ENCODE measurements around the gene HSP90AA1. TPM values are rescaled to one million over a fixed set of nuclear protein-coding genes. Genes with fewer than 3 reads are reported as not detected.
"Not testable (repeated sequence)": the region's sequence is repeated elsewhere in the genome, so short reads cannot be mapped to it uniquely, and the experiment has no call there.

HSP90AA1 gene
- total RNA-seq, 2 donors from 2014 or later = 214 to 399 TPM

GRCh38 chr14:102077382-102077709 lies 9.5 kb downstream of the HSP90AA1 start:
- Histone ChIP-seq H3K27me3 (replicated peaks; ENCODE audit: insufficient read depth) (no peaks in the 10 kb centered on the region), H3K27ac (no peak overlapping the region), H3K4me1 (ENCODE audit: control insufficient read depth in 1 of 2, low read depth in 2 of 2) (peaks cover 0 to 7% of the 10 kb centered on the region in 2 donors), H3K9me3 (no peaks in the 10 kb centered on the region), H3K36me3 (peaks cover 31% of the 10 kb centered on the region), H3K4me3 (no peak overlapping the region)
- ATAC-seq (ENCODE audit: insufficient number of reproducible peaks, low FRiP score, low read depth) = no peak
- TF ChIP-seq, protein P1, sequence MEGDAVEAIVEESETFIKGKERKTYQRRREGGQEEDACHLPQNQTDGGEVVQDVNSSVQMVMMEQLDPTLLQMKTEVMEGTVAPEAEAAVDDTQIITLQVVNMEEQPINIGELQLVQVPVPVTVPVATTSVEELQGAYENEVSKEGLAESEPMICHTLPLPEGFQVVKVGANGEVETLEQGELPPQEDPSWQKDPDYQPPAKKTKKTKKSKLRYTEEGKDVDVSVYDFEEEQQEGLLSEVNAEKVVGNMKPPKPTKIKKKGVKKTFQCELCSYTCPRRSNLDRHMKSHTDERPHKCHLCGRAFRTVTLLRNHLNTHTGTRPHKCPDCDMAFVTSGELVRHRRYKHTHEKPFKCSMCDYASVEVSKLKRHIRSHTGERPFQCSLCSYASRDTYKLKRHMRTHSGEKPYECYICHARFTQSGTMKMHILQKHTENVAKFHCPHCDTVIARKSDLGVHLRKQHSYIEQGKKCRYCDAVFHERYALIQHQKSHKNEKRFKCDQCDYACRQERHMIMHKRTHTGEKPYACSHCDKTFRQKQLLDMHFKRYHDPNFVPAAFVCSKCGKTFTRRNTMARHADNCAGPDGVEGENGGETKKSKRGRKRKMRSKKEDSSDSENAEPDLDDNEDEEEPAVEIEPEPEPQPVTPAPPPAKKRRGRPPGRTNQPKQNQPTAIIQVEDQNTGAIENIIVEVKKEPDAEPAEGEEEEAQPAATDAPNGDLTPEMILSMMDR (IDR thresholded peaks at IDR 0.05) = no peak
- DNase-seq (ENCODE audit: low spot score) = no peak

DNA sequence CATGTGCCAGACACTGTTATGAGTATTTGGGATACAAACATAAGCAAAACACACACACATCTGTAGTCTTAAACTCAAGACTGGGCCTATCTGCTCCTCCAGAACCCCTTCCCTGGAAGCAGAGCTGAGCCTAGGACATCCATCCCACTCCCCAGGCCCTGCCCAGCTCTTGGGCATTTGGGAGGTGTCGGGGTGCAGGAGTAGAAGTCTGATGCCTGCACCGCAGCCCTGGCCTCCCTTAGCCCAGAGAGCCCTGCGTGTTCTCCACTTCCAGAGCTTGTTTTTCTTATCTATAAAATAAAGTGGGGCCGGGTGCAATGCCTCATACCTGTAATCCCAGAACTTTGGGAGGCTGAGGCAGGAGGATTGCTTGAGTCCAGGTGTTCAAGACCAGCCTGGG lies 11.7 kb downstream of the HSP90AA1 start:
- Histone ChIP-seq H3K9me3 (no peaks in the 10 kb centered on the region), H3K4me1 (ENCODE audit: control insufficient read depth in 1 of 2, low read depth in 2 of 2) (peaks cover 0 to 9% of the 10 kb centered on the region in 2 donors), H3K36me3 (peaks cover 10% of the 10 kb centered on the region), H3K27me3 (replicated peaks; ENCODE audit: insufficient read depth) (no peaks in the 10 kb centered on the region), H3K4me3 (no peak overlapping the region), H3K27ac (no peak overlapping the region)
- TF ChIP-seq, protein P1 (IDR thresholded peaks at IDR 0.05) = no peak
- no peak for ATAC-seq (ENCODE audit: insufficient number of reproducible peaks, low FRiP score, low read depth)
- DNase-seq (ENCODE audit: low spot score) = no peak

DNA sequence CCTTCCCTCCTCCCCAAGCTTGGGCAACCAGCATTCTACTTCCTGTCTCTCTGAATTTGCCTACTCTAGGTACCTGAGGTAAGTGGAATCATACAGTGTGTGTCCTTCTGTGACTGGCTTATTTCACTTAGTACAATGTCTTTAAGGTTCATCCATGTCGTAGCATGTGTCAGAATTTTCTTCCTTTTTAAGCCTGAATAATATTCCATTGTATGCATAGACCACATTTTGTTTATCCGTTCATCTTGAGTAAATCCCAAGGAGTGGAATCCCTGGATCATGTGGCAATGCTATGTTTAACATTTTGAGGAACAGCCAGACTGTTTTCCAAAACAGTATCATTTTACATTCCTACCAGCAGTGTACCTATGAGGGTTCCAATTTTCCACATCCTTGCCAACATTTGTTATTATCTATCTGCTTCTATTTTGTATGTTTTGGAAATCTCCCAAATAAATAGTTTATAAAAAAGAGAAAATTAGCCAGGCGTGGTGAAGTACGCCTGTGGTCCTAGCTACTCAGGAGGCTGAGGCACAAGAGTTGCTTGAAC lies 12.4 kb downstream of the HSP90AA1 start:
- DNase-seq (ENCODE audit: low spot score) (no peak), ATAC-seq (ENCODE audit: insufficient number of reproducible peaks, low FRiP score, low read depth) (no peak)
- H3K27me3 ChIP-seq (replicated peaks; ENCODE audit: insufficient read depth) = no peaks in the 10 kb centered on the region
- H3K36me3 ChIP-seq = peaks cover 4% of the 10 kb centered on the region
- no peaks in the 10 kb centered on the region for H3K9me3 ChIP-seq
- TF ChIP-seq, protein P1 (IDR thresholded peaks at IDR 0.05) = no peak
- peaks cover 0 to 9% of the 10 kb centered on the region in 2 donors for H3K4me1 ChIP-seq (ENCODE audit: control insufficient read depth in 1 of 2, low read depth in 2 of 2)
- H3K27ac ChIP-seq = no peak overlapping the region
- H3K4me3 ChIP-seq = no peak overlapping the region

DNA sequence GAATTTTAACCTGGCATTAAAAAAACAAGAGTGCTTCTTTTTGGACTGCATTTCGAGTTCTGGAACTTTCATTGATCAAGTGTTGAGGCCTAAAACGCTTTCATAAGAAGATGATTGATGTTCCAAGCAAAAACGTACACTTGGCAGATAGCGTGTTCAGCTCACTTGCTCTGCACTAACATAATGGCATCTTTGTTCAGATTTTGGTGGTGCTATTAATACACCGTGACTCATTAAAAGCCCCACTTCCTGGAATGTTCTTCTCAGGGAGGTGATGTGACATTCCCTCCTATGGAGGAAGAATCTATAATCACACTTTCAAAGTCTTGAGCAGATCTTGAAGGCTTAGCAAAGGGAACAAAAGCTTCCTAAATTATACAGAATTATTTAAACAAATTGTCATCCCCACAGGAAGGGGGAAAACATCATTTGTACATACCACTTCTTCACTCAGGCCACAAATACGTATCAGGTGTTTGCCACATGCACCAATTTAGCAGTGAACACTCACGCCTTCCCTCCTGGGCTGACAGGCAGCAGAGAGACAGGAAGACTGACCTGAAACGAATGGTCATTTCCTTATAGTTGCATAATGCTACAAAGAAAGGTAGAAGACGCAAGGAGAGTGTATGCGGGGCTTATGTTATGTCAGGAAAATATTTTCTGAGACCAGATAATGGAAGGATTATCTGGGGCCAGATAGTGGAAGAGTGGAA lies 15.4 kb downstream of the HSP90AA1 start:
- TF ChIP-seq, protein P1 (IDR thresholded peaks at IDR 0.05) = no peak
- Histone ChIP-seq H3K27ac (peak overlapping the region in 1 of 2 donors; percentile 25), H3K36me3 (no peaks in the 10 kb centered on the region), H3K9me3 (no peaks in the 10 kb centered on the region), H3K4me1 (ENCODE audit: control insufficient read depth in 1 of 2, low read depth in 2 of 2) (peaks cover 0 to 9% of the 10 kb centered on the region in 2 donors), H3K4me3 (no peak overlapping the region), H3K27me3 (replicated peaks; ENCODE audit: insufficient read depth) (no peaks in the 10 kb centered on the region)
- no peak for ATAC-seq (ENCODE audit: insufficient number of reproducible peaks, low FRiP score, low read depth)
- DNase-seq (ENCODE audit: low spot score) = no peak

DNA sequence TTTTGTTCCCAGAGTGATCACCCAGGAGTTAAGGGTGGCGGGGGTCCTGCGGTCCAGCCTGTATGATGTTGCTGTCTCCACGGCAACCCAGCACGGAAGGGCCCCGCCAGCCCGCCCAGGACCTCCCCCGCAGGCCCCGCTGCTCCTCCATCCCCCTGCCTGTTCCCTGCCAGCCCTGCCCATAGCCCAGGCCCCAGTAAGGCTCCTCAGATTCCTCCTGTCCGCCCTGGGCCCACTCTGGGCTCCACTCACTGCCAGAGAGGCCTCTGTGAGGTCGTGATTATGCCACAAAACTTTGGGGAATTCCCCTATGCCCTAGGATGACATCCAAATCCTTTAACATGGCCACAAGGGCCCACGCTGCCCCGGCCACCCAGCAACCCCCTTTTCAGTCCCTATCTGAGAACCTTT lies 20.8 kb downstream of the HSP90AA1 start:
- ATAC-seq (ENCODE audit: insufficient number of reproducible peaks, low FRiP score, low read depth) (no peak), DNase-seq (ENCODE audit: low spot score) (no peak)
- Histone ChIP-seq H3K27ac (no peak overlapping the region), H3K4me3 (no peak overlapping the region), H3K27me3 (replicated peaks; ENCODE audit: insufficient read depth) (no peaks in the 10 kb centered on the region), H3K9me3 (no peaks in the 10 kb centered on the region), H3K4me1 (ENCODE audit: control insufficient read depth in 1 of 2, low read depth in 2 of 2) (peaks cover 0 to 7% of the 10 kb centered on the region in 2 donors), H3K36me3 (no peaks in the 10 kb centered on the region)
- TF ChIP-seq, protein P1 (IDR thresholded peaks at IDR 0.05) = no peak

GRCh38 chr14:102064590-102064989 lies 22.3 kb downstream of the HSP90AA1 start:
- H3K27me3 ChIP-seq (replicated peaks; ENCODE audit: insufficient read depth); DNase-seq (ENCODE audit: low spot score); H3K9me3 ChIP-seq; ATAC-seq (ENCODE audit: insufficient number of reproducible peaks, low FRiP score, low read depth); H3K4me1 ChIP-seq (ENCODE audit: control insufficient read depth in 1 of 2, low read depth in 2 of 2); H3K4me3 ChIP-seq; H3K36me3 ChIP-seq; H3K27ac ChIP-seq: not testable (repeated sequence)

Data from thoracic aorta (tissue), 2 donors.